ENCODE results near the gene TM4SF20.
A peak's percentile ranks its signal among the peaks of the same experiment; 100 is the strongest.

The TM4SF20 gene

DNA sequence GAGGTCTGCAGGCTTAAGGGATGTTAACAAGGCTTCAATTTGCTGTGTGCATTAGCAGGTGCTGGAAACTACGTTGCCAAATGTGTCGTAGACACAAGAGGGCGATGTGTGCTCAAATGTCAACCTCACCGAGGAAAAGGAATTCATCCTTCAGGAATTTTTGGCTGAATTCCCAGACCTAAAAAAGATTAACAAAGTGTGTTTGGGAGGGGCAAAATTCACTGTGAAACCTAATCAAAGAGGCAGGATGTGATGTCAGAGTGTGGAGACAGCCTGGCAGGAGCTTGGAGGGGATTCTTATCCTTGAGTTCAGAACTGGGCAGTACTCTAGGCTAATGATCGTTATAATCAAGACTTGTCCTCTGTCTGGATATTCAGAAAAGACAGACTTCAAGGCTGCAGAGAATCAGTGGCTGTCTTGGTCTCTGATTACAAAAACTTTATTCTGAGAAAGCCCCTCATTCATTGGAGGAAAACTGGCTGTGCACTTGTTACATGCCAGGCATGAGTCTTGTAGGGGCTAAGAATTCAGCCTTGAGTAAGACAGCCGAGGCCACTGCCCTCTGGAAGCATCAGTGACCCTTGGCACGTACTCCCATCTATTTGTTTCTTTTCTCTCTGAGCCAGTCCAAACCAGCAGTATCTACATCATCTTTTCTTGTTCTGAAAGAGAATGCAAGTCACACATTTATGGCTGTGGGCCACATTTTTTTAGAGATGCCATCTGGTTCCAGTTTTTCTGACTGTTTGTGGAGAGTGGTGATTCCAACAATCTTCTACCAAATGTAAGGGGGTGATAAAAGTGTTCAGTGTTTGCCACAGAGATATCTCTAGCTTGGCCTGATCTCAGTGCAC lies 27.3 kb upstream of the TM4SF20 start:
- peak; percentile 47 for TF ChIP-seq CTCF (IDR thresholded peaks at IDR 0.05; ENCODE audit: low read depth, low read length)
- no peak overlapping the region for H3K4me3 ChIP-seq (ENCODE audit: low read depth, low read length)

DNA sequence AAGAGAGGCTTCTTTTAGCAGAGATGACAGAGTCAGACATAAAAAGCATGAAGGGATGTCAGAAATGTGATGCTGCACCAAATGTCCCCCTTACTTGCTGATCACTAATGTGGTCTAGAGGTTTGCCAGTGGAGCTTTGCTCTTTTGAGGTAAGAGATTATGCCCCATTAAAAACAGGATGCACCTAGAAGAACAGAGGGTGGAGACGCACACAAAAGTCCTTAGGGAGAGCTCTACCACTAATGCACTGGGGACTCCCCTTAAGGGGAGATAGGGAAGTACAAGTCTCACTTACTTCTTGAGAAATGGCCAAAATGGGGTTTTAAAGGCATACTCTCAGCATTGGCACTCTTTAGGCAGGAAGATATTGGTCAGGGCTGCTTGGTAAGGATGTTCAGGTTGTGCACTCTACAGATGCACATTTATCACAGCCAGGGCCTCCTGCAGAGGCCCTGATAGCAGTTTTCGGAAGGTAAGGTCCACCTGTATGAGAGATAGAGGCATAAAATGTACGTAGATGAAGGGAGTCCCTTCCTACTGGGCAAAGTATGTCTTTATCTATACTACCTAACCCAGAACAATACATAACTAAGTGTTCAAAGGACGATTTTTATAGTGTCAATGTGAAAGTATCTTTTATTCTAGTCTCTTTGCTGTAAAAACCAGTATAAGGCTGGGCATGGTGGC lies 25.6 kb upstream of the TM4SF20 start:
- H3K4me3 ChIP-seq (ENCODE audit: low read depth, low read length), result no peak overlapping the region
- no peak for TF ChIP-seq CTCF (IDR thresholded peaks at IDR 0.05; ENCODE audit: low read depth, low read length)

DNA sequence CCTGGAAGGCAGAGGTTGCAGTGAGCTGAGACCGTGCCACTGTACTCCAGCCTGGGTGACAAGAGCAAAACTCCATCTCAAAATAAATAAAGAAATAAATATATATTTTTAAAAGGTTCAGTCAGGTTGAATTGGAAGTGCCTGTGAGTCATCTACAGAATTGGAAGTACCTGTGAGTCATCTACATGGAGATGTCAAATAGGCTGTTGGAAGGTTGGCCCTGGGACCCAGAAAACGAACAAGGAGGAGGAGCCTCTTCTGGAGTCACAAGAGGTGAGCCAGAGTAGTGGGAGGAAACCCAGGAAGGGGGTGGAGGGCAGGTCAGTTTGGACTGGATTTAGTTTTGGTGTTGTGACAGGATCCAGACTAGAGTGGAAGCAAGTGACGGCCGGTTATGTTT lies 23.9 kb upstream of the TM4SF20 start:
- no peak for TF ChIP-seq CTCF (IDR thresholded peaks at IDR 0.05; ENCODE audit: low read depth, low read length)
- no peak overlapping the region for H3K4me3 ChIP-seq (ENCODE audit: low read depth, low read length)

DNA sequence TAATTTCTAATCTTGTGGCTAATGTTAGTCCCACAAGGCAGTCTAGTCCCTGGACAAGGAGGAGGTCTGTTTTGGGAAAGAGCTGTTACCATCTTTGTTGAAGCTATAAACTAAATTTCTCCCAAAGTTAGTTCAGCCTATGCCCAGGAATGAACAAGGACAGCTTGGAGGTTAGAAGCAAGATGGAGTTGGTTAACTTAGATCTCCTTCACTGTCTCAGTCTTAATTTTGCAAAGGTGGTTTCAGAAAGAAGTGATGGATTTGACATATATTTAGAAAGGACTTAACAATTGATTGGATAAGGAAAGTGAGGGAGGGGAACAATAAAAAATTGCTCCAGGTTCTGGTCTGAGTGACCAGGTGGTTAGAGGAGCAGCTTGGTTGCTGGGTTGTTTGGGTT lies 23.2 kb upstream of the TM4SF20 start:
- TF ChIP-seq CTCF (IDR thresholded peaks at IDR 0.05; ENCODE audit: low read depth, low read length), result no peak

GRCh38 chr2:227401550-227401949 lies 22.4 kb upstream of the TM4SF20 start:
- no peak for TF ChIP-seq CTCF (IDR thresholded peaks at IDR 0.05; ENCODE audit: low read depth, low read length)
- no peak overlapping the region for H3K4me3 ChIP-seq (ENCODE audit: low read depth, low read length)

More for the DNA sequence above, 23.2 kb upstream of the TM4SF20 start:
- no peak overlapping the region for H3K4me3 ChIP-seq (ENCODE audit: low read depth, low read length)

- H3K4me3 ChIP-seq (ENCODE audit: low read depth, low read length), result no peak overlapping the region
- no peak for TF ChIP-seq CTCF (IDR thresholded peaks at IDR 0.05; ENCODE audit: low read depth, low read length)
Measured at GRCh38 chr2:227398684-227399670, 19.9 kb upstream of the TM4SF20 start.

Measured in WI38 (cell line).